SIG-M5 treated with dmso at 0.1 percent for 504 hours (cell line): ENCODE measurements around the gene PCDHGB4.
"Not testable (repeated sequence)": the region's sequence is repeated elsewhere in the genome, so short reads cannot be mapped to it uniquely, and the experiment has no call there.

Experiments
- DNase-seq: peaks from one replicate; lab custom pipeline; 2025; ENCODE audit not compliant: unreplicated experiment; lab: John Stamatoyannopoulos, UW

The PCDHGB4 gene

DNA sequence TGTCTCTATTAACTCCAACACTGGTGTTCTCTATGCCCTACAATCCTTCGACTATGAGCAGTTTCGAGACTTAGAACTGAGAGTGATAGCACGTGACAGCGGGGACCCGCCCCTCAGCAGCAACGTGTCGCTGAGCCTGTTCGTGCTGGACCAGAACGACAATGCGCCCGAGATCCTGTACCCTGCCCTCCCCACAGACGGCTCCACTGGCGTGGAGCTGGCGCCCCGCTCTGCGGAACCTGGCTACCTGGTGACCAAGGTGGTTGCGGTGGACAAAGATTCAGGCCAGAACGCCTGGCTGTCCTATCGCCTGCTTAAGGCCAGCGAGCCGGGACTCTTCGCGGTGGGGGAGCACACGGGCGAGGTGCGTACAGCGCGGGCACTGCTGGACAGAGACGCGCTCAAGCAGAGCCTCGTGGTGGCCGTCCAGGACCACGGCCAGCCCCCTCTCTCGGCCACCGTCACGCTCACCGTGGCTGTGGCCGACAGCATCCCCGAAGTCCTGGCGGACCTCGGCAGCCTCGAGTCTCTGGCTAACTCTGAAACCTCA lies 35.3 kb downstream of the PCDHGB4 start:
- DNase-seq = no peak

DNA sequence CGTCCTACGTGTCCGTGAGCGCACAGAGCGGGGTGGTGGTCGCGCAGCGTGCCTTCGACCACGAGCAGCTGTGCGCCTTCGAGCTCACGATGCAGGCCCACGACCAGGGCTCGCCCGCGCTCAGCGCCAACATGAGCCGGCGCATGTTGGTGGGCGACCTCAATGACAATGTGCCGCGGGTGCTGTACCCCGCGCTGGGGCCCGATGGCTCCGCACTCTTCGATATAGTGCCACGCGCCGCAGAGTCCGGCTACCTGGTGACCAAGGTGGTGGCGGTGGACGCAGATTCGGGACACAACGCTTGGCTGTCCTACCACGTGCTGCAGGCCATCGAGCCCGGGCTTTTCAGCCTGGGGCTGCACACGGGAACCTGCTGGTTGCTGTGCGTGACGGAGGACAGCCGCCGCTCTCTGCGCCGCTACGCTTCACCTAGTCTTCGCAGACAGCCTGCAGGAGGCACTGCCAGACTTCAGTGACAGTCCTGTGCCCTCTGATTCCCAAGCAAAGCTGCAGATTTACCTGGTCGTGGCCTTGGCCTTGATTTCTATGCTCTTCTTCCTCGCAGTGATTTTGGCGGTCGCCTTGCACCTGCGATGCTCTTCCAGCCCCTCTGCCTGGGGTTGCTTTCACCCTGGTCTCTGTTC lies 40.4 kb downstream of the PCDHGB4 start:
- no peak for DNase-seq

DNA sequence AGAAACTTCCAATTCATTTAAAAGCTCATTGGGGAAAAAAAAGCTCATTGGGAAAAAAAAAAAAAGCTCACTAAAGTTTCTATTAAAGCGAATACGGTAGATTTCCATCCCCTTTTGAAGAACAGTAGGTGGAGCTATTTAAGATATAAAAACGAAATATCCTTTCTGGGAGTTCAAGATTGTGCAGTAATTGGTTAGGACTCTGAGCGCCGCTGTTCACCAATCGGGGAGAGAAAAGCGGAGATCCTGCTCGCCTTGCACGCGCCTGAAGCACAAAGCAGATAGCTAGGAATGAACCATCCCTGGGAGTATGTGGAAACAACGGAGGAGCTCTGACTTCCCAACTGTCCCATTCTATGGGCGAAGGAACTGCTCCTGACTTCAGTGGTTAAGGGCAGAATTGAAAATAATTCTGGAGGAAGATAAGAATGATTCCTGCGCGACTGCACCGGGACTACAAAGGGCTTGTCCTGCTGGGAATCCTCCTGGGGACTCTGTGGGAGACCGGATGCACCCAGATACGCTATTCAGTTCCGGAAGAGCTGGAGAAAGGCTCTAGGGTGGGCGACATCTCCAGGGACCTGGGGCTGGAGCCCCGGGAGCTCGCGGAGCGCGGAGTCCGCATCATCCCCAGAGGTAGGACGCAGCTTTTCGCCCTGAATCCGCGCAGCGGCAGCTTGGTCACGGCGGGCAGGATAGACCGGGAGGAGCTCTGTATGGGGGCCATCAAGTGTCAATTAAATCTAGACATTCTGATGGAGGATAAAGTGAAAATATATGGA lies 43.0 kb downstream of the PCDHGB4 start, which contains the start of gene PCDHGA12:
TSS of gene PCDHGA12 (plus strand) at position 176 of the 782 bp plus-strand sequence. CDS start at position 429, 253 bp downstream.
- peak; percentile 7 for DNase-seq

DNA sequence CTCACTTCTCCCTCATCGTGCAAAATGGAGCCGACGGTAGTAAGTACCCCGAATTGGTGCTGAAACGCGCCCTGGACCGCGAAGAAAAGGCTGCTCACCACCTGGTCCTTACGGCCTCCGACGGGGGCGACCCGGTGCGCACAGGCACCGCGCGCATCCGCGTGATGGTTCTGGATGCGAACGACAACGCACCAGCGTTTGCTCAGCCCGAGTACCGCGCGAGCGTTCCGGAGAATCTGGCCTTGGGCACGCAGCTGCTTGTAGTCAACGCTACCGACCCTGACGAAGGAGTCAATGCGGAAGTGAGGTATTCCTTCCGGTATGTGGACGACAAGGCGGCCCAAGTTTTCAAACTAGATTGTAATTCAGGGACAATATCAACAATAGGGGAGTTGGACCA lies 43.8 kb downstream of the PCDHGB4 start:
- no peak for DNase-seq

GRCh38 chr5:141432308-141432707 lies 44.8 kb downstream of the PCDHGB4 start:
- not testable (repeated sequence) for DNase-seq

DNA sequence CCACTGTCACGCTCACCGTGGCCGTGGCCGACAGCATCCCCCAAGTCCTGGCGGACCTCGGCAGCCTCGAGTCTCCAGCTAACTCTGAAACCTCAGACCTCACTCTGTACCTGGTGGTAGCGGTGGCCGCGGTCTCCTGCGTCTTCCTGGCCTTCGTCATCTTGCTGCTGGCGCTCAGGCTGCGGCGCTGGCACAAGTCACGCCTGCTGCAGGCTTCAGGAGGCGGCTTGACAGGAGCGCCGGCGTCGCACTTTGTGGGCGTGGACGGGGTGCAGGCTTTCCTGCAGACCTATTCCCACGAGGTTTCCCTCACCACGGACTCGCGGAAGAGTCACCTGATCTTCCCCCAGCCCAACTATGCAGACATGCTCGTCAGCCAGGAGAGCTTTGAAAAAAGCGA lies 45.2 kb downstream of the PCDHGB4 start:
- DNase-seq = not testable (repeated sequence)

DNA sequence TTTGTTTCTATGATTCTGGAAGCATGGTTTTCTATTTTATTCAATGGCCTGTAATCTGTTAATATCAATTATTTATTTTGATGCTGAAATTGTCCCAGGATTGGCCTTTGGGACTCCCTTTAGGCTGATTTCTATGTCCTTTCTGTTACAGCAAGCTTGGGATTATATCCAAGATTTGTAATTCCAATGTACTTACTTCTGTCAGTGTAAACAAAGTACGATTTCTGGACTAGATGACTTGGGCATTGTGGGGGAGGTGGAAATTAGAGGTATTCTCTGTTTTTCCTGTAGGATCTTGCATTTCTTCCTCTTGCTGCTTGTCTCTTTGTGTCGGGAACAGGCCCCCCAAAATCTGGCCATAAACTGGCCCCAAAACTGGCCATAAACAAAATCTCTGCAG lies 46.5 kb downstream of the PCDHGB4 start:
- no peak for DNase-seq

GRCh38 chr5:141437221-141437620 lies 49.7 kb downstream of the PCDHGB4 start:
- DNase-seq = no peak

GRCh38 chr5:141439411-141440141 lies 52.1 kb downstream of the PCDHGB4 start:
- DNase-seq = no peak
